Ishikawa (cell line): ENCODE data around the gene APOL4.

Source experiments
- CEBPB ChIP-seq: IDR thresholded peaks from 2 replicates; pipeline ENCODE4 v1.6.1; 2012
- TF ChIP-seq, protein P1 (sequence below): IDR thresholded peaks from 2 replicates; pipeline ENCODE4 v1.6.1; 2012; ENCODE audit warnings: low read depth, mild to moderate bottlenecking

DNA sequence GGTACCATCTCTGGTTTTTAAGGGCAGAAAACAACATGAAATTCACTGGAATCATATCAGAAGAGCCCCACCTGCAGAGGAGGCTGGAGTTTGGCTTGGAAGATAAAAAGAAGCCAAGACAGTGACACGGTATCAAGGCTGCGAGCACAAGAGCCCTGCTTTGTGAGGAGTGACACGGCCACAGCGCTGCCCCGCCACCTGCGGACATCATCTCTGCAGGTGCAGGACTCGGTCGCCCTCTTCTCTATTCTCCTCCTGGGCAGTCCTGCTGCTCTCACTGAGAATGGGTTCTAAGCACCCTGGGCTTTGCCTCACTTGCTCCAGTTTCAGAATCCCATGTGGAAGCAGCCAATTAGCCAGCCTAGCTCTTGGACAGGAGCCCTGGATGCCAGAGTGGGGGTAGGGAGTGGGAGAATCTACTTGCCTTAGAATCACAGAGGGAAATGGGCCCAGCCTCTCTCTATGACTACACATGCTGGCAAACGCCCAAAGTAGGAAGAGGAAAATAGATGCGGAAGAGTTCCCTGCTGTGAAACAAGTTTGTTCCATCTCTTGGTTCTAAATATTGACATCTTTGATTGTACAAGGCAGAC lies 17.1 kb downstream of the APOL4 start:
- TF ChIP-seq, protein P1, sequence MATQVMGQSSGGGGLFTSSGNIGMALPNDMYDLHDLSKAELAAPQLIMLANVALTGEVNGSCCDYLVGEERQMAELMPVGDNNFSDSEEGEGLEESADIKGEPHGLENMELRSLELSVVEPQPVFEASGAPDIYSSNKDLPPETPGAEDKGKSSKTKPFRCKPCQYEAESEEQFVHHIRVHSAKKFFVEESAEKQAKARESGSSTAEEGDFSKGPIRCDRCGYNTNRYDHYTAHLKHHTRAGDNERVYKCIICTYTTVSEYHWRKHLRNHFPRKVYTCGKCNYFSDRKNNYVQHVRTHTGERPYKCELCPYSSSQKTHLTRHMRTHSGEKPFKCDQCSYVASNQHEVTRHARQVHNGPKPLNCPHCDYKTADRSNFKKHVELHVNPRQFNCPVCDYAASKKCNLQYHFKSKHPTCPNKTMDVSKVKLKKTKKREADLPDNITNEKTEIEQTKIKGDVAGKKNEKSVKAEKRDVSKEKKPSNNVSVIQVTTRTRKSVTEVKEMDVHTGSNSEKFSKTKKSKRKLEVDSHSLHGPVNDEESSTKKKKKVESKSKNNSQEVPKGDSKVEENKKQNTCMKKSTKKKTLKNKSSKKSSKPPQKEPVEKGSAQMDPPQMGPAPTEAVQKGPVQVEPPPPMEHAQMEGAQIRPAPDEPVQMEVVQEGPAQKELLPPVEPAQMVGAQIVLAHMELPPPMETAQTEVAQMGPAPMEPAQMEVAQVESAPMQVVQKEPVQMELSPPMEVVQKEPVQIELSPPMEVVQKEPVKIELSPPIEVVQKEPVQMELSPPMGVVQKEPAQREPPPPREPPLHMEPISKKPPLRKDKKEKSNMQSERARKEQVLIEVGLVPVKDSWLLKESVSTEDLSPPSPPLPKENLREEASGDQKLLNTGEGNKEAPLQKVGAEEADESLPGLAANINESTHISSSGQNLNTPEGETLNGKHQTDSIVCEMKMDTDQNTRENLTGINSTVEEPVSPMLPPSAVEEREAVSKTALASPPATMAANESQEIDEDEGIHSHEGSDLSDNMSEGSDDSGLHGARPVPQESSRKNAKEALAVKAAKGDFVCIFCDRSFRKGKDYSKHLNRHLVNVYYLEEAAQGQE: no peak
- TF ChIP-seq CEBPB: no peak
